Testis (tissue), 3 donors: ENCODE data around the gene NCMAP. TPM values are rescaled to one million over a fixed set of nuclear protein-coding genes. Genes with fewer than 3 reads are reported as not detected.

Source experiments
- DNase-seq: peaks from one replicate; pipeline ENCODE4 v3.0.0-alpha.2; 2019
- H3K27ac ChIP-seq, 2 donors: fragments of 200-600 bp; sonication (generic); one replicate each; pipeline ENCODE4 v1.5.1; 2019
- H3K27me3 ChIP-seq: fragments of 200-600 bp; sonication (generic); one replicate; pipeline ENCODE4 v1.5.1; 2019
- H3K36me3 ChIP-seq: fragments of 200-600 bp; sonication (generic); one replicate; pipeline ENCODE4 v1.5.1; 2017; ENCODE audit warnings: low read depth; ENCODE audit errors: missing control alignments
- H3K4me1 ChIP-seq: fragments of 200-600 bp; sonication (generic); one replicate; pipeline ENCODE4 v1.5.1; 2019
- H3K4me3 ChIP-seq, 2 donors: fragments of 200-600 bp; sonication (generic); one replicate each; pipeline ENCODE4 v1.5.1; 2017 to 2019
- H3K9me3 ChIP-seq: fragments of 200-600 bp; sonication (generic); one replicate; pipeline ENCODE4 v1.5.1; 2017
- CTCF ChIP-seq, 3 experiments: fragments of 450-650 bp in 2 of 3; fragments of 200-600 bp in 1 of 3; sonication (generic) in 1 of 3; IDR thresholded peaks; one replicate each; pipeline ENCODE4 v1.5.1; 2016 to 2019; ENCODE audit warnings: antibody characterized with exemption in 3 of 3, mild to moderate bottlenecking in 2 of 3, moderate library complexity in 1 of 3
- POLR2A ChIP-seq: fragments of 450-650 bp; IDR thresholded peaks from one replicate; pipeline ENCODE4 v1.6.1; 2017; ENCODE audit warnings: antibody characterized with exemption, mild to moderate bottlenecking, moderate library complexity
- WGBS, 2 donors: methylation state at CpG; one replicate each; pipeline ENCODE4 v1.1.5; 2018; 5-methylcytosine and 5-hydroxymethylcytosine counted together
- intact Hi-C: fragments of 100-400 bp; cut with DNase I; formaldehyde crosslinking; loops from one replicate; pipeline ENCODE4 v1.15.1; 2023; ENCODE audit warnings: low total_unique reads
- polyA plus RNA-seq: library from polyadenylated mRNA; stranded (reverse); fragments of 350-450 nt; fragmentation: Illumina TruSeq; extraction: RNeasy Lipid Tissue Mini Kit (QIAGEN cat#74804); gene quantifications from one replicate; pipeline ENCODE4 v1.2.3, GENCODE V29; 2014; ENCODE audit warnings: low read depth, low replicate concordance; ENCODE audit not compliant: insufficient read depth
- small RNA-seq, 2 donors: library from RNA; depleted of rRNA; stranded (forward); fragments of <200 nt; gene quantifications; one replicate each; pipeline ENCODE3, GENCODE V24; 2016
- total RNA-seq, 2 donors: library from RNA; depleted of rRNA; stranded (reverse); fragments of >200 nt; gene quantifications; one replicate each; pipeline ENCODE4 v1.2.3, GENCODE V29; 2016

NCMAP gene
- total and polyA plus RNA-seq, 3 donors from 2014 or later: 0.24 to 1.1 (median 0.26) TPM

DNA sequence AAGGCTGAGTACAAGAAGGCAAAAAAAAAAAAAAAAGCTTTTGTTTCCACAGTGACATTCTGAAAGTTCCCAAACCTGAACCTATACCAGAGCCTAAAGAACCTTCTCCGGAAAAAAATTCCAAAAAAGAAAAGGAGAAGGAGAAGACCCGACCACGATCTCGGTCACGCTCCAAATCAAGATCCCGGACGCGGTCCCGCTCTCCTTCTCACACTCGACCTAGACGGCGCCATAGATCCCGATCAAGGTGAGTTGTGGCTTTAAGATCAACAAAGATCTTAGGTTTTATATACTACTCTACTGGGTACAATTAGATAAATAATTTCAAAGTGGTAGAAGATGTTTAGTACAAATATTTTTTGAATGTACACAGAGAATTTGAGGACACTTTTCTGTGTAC lies 96.5 kb downstream of the NCMAP start:
- no peak for DNase-seq
- no peaks in the 10 kb centered on the region for H3K36me3 ChIP-seq
- no peaks in the 10 kb centered on the region for H3K4me1 ChIP-seq
- TF ChIP-seq CTCF (IDR thresholded peaks at IDR 0.05): no peak
- TF ChIP-seq POLR2A: no peak
- H3K27ac ChIP-seq: no peak overlapping the region
- H3K27me3 ChIP-seq: no peaks in the 10 kb centered on the region
- intact Hi-C loops: no loop called here
- no peak overlapping the region for H3K4me3 ChIP-seq
- WGBS, 2 donors: 92 to 96% methylated on average over 13 of the region's 13 CpGs
- no peaks in the 10 kb centered on the region for H3K9me3 ChIP-seq

- Histone ChIP-seq H3K36me3 (no peaks in the 10 kb centered on the region), H3K4me3 (no peak overlapping the region), H3K27ac (no peak overlapping the region), H3K27me3 (no peaks in the 10 kb centered on the region), H3K9me3 (no peaks in the 10 kb centered on the region), H3K4me1 (no peaks in the 10 kb centered on the region)
- intact Hi-C loops: no loop called here
- TF ChIP-seq CTCF (IDR thresholded peaks at IDR 0.05): no peak
- no peak for DNase-seq
- WGBS, 2 donors: 92 to 93% methylated on average over 3 of the region's 3 CpGs
Measured at GRCh38 chr1:24654010-24654409, 98.1 kb downstream of the NCMAP start.

GRCh38 chr1:24656046-24656445 lies 100.2 kb downstream of the NCMAP start:
- no peaks in the 10 kb centered on the region for H3K36me3 ChIP-seq
- intact Hi-C loops: no loop called here
- H3K9me3 ChIP-seq: no peaks in the 10 kb centered on the region
- H3K4me3 ChIP-seq: no peak overlapping the region
- no peaks in the 10 kb centered on the region for H3K27me3 ChIP-seq
- no peak for DNase-seq
- no peak for TF ChIP-seq CTCF (IDR thresholded peaks at IDR 0.05)
- TF ChIP-seq POLR2A: no peak
- WGBS, 2 donors: 82 to 83% methylated on average over 1 of the region's 1 CpG
- H3K4me1 ChIP-seq: no peaks in the 10 kb centered on the region
- H3K27ac ChIP-seq: no peak overlapping the region

DNA sequence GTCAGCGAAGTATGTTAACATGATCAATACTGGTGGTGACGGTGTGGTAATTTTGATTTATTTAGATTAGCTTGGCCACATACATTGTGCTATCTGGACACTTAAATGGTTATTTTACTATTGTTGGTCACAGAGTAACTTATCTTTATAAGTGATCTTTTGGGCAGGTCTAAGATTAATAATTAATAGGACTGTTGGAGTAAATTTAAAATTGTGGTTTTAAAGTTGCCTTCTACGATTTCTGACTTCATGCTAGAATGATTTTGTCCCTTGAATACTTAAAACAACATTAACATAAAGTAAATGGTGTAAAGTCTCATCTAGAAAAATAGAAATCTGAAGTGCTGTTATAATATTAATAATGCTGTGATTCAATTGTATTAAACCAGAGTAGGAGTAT lies 101.9 kb downstream of the NCMAP start:
- Histone ChIP-seq H3K9me3 (no peaks in the 10 kb centered on the region), H3K4me1 (no peaks in the 10 kb centered on the region), H3K27ac (no peak overlapping the region), H3K27me3 (no peaks in the 10 kb centered on the region), H3K4me3 (no peak overlapping the region), H3K36me3 (no peaks in the 10 kb centered on the region)
- 93 to 95% methylated on average over 3 of the region's 3 CpGs for WGBS, 2 donors
- TF ChIP-seq POLR2A (no peak), CTCF (IDR thresholded peaks at IDR 0.05) (no peak)
- intact Hi-C loops: no loop called here
- DNase-seq: no peak

Small RNAs within 50 kb of the gene (small RNA-seq; reads per million reads assigned to genes)
- 0 reads per million in 2 donors for gene RF00019

Other genes with a start within 250 kb of the NCMAP start
- 1 to 10 TPM; 2.7 to 3.2 TPM for gene GRHL3, start 236.7 kb upstream of the NCMAP start, total RNA-seq
- gene GRHL3, start 236.7 kb upstream of the NCMAP start, polyA plus RNA-seq: 9.5 TPM
- 10 to 100 TPM; 25.1 to 45.9 TPM for gene STPG1, start 142.3 kb upstream of the NCMAP start, total RNA-seq
- gene STPG1, start 142.3 kb upstream of the NCMAP start, polyA plus RNA-seq: 67.6 TPM
- gene NIPAL3, start 140.3 kb upstream of the NCMAP start, total RNA-seq: 10 to 100 TPM; 33.1 to 46.0 TPM
- 11.2 TPM for gene NIPAL3, start 140.3 kb upstream of the NCMAP start, polyA plus RNA-seq
- gene RCAN3, start 53.3 kb upstream of the NCMAP start, total RNA-seq: 1 to 10 TPM; 7.9 to 8.0 TPM
- 4.2 TPM for gene RCAN3, start 53.3 kb upstream of the NCMAP start, polyA plus RNA-seq
- 100 to 1,000 TPM; 193 to 235 TPM for gene SRRM1, start 87.2 kb downstream of the NCMAP start, total RNA-seq
- 91.0 TPM for gene SRRM1, start 87.2 kb downstream of the NCMAP start, polyA plus RNA-seq
- 10 to 100 TPM; 47.2 to 48.8 TPM for gene CLIC4, start 189.4 kb downstream of the NCMAP start, total RNA-seq
- 72.4 TPM for gene CLIC4, start 189.4 kb downstream of the NCMAP start, polyA plus RNA-seq